ENCODE data around the gene KCNJ6. TPM values are rescaled to one million over a fixed set of nuclear protein-coding genes. Genes with fewer than 3 reads are reported as not detected.
"Not testable (repeated sequence)": the region's sequence is repeated elsewhere in the genome, so short reads cannot be mapped to it uniquely, and the experiment has no call there.

The KCNJ6 gene
- total RNA-seq, 1 donor from 2014 or later, result not detected

GRCh38 chr21:37579356-37579755 is 336.9 kb downstream of the KCNJ6 start:
- intact Hi-C loops (cut with DNase I), result no loop called here
- Histone ChIP-seq H3K27ac (no peak overlapping the region), H3K4me1 (no peaks in the 10 kb centered on the region), H3K4me3 (no peak overlapping the region), H3K9me3 (peaks cover 5% of the 10 kb centered on the region), H3K36me3 (no peaks in the 10 kb centered on the region), H3K27me3 (no peaks in the 10 kb centered on the region)
- no peak for DNase-seq (ENCODE audit: extremely low spot score in 2 of 2)
- no peak for TF ChIP-seq POLR2A (IDR thresholded peaks at IDR 0.05)

- no peak for DNase-seq (ENCODE audit: extremely low spot score in 2 of 2)
- intact Hi-C loops (cut with DNase I), result no loop called here
- no peaks in the 10 kb centered on the region for H3K27me3 ChIP-seq
- H3K36me3 ChIP-seq, result no peaks in the 10 kb centered on the region
- H3K27ac ChIP-seq, result no peak overlapping the region
- TF ChIP-seq POLR2A (IDR thresholded peaks at IDR 0.05) (no peak), POLR2AphosphoS5 (IDR thresholded peaks at IDR 0.05; ENCODE audit: insufficient read depth in 1 of 2, low read depth in 1 of 2) (no peak)
- TF ChIP-seq, protein P1, sequence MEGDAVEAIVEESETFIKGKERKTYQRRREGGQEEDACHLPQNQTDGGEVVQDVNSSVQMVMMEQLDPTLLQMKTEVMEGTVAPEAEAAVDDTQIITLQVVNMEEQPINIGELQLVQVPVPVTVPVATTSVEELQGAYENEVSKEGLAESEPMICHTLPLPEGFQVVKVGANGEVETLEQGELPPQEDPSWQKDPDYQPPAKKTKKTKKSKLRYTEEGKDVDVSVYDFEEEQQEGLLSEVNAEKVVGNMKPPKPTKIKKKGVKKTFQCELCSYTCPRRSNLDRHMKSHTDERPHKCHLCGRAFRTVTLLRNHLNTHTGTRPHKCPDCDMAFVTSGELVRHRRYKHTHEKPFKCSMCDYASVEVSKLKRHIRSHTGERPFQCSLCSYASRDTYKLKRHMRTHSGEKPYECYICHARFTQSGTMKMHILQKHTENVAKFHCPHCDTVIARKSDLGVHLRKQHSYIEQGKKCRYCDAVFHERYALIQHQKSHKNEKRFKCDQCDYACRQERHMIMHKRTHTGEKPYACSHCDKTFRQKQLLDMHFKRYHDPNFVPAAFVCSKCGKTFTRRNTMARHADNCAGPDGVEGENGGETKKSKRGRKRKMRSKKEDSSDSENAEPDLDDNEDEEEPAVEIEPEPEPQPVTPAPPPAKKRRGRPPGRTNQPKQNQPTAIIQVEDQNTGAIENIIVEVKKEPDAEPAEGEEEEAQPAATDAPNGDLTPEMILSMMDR (IDR thresholded peaks at IDR 0.05), result no peak
- H3K9me3 ChIP-seq, result peaks cover 5% of the 10 kb centered on the region
- H3K4me3 ChIP-seq, result no peak overlapping the region
- H3K4me1 ChIP-seq, result no peaks in the 10 kb centered on the region
These were observed 337.7 kb downstream of the KCNJ6 start for GRCh38 chr21:37578471-37579126.

- H3K4me3 ChIP-seq; H3K36me3 ChIP-seq; H3K9me3 ChIP-seq; H3K4me1 ChIP-seq; H3K27me3 ChIP-seq; DNase-seq (ENCODE audit: extremely low spot score in 2 of 2); intact Hi-C loops (cut with DNase I); H3K27ac ChIP-seq: not testable (repeated sequence)
These were observed 339.3 kb downstream of the KCNJ6 start for GRCh38 chr21:37576929-37577328.

DNA sequence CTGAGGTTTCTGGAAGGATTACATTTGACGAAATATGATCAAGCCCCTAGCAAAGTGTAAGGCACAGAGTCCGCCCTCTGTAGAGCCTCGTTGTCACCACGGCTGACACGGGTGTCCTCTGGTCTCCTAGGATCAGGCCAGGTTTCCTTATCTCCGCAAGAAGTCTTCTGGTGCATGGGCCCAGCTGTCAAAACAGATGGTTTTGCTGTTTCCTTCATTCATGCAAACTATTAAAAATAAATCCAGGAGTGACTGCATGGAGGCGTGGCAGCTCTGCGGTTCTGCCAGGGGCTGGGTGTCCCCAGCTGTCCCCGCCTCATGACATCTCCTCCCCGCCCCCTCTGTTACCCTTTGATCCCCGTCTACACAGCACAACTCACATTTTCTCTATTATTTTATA is 340.7 kb downstream of the KCNJ6 start:
- Histone ChIP-seq H3K9me3 (peaks cover 5% of the 10 kb centered on the region), H3K36me3 (no peaks in the 10 kb centered on the region), H3K4me1 (no peaks in the 10 kb centered on the region), H3K27ac (no peak overlapping the region), H3K27me3 (no peaks in the 10 kb centered on the region), H3K4me3 (no peak overlapping the region)
- intact Hi-C loops (cut with DNase I), result no loop called here
- DNase-seq (ENCODE audit: extremely low spot score in 2 of 2), result no peak
- TF ChIP-seq POLR2A (IDR thresholded peaks at IDR 0.05), result no peak

DNA sequence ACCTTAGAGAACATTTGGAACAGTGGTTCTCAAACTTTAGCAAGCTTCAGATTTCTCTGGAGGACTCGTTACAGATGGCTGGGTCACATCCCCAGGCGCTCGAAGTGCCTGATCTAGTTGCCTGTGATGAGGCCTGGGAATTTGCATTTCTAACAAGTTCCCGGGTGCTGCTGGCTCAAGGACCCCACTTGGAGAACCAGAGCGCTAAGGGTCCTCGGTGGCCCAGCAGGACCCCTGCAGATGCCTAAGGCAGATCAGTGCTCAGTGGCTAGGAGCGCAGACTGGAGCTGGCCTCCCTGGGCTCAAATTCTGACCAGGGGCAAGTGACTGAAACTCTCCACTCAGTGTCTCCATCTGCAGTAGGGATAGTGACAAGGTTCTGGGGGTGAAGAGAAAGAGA is 341.5 kb downstream of the KCNJ6 start:
- DNase-seq (ENCODE audit: extremely low spot score in 2 of 2), result no peak
- no peaks in the 10 kb centered on the region for H3K4me1 ChIP-seq
- H3K36me3 ChIP-seq, result no peaks in the 10 kb centered on the region
- H3K27me3 ChIP-seq, result no peaks in the 10 kb centered on the region
- peaks cover 5% of the 10 kb centered on the region for H3K9me3 ChIP-seq
- intact Hi-C loops (cut with DNase I), result no loop called here
- TF ChIP-seq POLR2A (IDR thresholded peaks at IDR 0.05) (no peak), POLR2AphosphoS5 (IDR thresholded peaks at IDR 0.05; ENCODE audit: insufficient read depth in 1 of 2, low read depth in 1 of 2) (no peak)
- TF ChIP-seq, protein P1 (IDR thresholded peaks at IDR 0.05), result no peak
- H3K4me3 ChIP-seq, result no peak overlapping the region
- no peak overlapping the region for H3K27ac ChIP-seq

DNA sequence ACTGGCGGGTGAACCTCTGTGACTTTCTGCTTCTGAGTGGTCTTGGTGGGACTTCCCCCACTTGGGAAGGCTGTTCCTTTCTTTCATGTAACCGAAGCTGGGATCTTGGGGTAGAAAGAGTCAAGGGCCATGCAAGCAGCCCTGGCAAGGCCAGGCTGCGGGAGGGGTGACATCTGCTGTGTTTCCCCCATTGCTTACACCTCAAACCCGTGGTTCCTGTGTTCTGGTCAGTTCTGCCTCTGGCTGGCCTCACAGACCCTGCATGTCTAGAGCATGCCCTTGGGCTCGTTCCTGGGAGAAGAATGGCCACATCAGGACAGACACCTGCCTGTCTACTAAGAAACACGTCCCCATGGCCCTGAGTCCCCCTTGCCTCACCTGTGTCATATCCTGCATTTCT is 341.9 kb downstream of the KCNJ6 start:
- intact Hi-C loops (cut with DNase I), result no loop called here
- H3K9me3 ChIP-seq, result peaks cover 5% of the 10 kb centered on the region
- H3K27me3 ChIP-seq, result no peaks in the 10 kb centered on the region
- H3K27ac ChIP-seq, result no peak overlapping the region
- no peaks in the 10 kb centered on the region for H3K4me1 ChIP-seq
- TF ChIP-seq POLR2A (IDR thresholded peaks at IDR 0.05) (no peak), POLR2AphosphoS5 (IDR thresholded peaks at IDR 0.05; ENCODE audit: insufficient read depth in 1 of 2, low read depth in 1 of 2) (no peak)
- TF ChIP-seq, protein P1 (IDR thresholded peaks at IDR 0.05), result no peak
- DNase-seq (ENCODE audit: extremely low spot score in 2 of 2), result no peak
- no peaks in the 10 kb centered on the region for H3K36me3 ChIP-seq
- H3K4me3 ChIP-seq, result no peak overlapping the region
